Measurements from ENCODE around the gene SDR42E1. TPM values are rescaled to one million over a fixed set of nuclear protein-coding genes. Genes with fewer than 3 reads are reported as not detected.

The SDR42E1 gene
- total RNA-seq, 2 experiments from 2014 or later, result under 0.01 to 0.65 TPM

DNA sequence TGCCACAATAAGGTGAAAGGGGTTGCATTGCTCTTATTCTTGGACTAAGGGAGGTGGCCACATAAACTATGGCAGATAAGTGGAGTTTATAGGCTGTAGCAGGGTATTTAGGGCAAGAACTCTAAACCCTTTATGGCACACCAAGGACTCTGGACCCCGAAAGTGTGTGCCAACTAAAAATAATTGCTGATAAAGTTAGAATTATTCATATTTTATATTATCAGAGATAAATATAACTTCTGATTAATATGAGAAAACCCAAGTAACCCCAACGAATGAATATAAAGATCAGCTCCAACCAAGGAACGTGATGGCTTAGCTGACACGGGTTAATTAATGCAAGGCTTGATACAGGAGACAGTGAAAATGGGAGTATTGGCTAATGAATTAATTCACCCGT lies 8.8 kb upstream of the SDR42E1 start:
- ChIA-PET POLR2A (no interaction called here), CTCF (ENCODE audit: unreplicated experiment) (no interaction called here)
- no peaks in the 10 kb centered on the region for H3K9me3 ChIP-seq (ENCODE audit: low read length)
- H2AFZ ChIP-seq (ENCODE audit: low read length), result no peak overlapping the region
- H3K4me3 ChIP-seq (ENCODE audit: low read depth, low read length, poor library complexity, severe bottlenecking), result no peak overlapping the region
- no TSS peak for BruUV-seq (replicated peaks)
- no peak overlapping the region for H3K4me2 ChIP-seq (ENCODE audit: low read length)
- H3K36me3 ChIP-seq (ENCODE audit: insufficient read depth, low read length), result no peaks in the 10 kb centered on the region
- DNase-seq (ENCODE audit: low spot score), result no peak
- intact Hi-C loops (cut with micrococcal nuclease; ENCODE audit: unreplicated experiment), result no loop called here
- H3K4me1 ChIP-seq (ENCODE audit: insufficient read depth, low read length, poor library complexity, severe bottlenecking), result no peaks in the 10 kb centered on the region
- H4K20me1 ChIP-seq (ENCODE audit: insufficient read depth, low read length), result no peaks in the 10 kb centered on the region
- H3K27ac ChIP-seq (ENCODE audit: low read depth, low read length, poor library complexity, severe bottlenecking), result no peak overlapping the region
- no peaks in the 10 kb centered on the region for H3K79me2 ChIP-seq (ENCODE audit: insufficient read depth, low read depth, low read length)
- TF ChIP-seq, protein P1, sequence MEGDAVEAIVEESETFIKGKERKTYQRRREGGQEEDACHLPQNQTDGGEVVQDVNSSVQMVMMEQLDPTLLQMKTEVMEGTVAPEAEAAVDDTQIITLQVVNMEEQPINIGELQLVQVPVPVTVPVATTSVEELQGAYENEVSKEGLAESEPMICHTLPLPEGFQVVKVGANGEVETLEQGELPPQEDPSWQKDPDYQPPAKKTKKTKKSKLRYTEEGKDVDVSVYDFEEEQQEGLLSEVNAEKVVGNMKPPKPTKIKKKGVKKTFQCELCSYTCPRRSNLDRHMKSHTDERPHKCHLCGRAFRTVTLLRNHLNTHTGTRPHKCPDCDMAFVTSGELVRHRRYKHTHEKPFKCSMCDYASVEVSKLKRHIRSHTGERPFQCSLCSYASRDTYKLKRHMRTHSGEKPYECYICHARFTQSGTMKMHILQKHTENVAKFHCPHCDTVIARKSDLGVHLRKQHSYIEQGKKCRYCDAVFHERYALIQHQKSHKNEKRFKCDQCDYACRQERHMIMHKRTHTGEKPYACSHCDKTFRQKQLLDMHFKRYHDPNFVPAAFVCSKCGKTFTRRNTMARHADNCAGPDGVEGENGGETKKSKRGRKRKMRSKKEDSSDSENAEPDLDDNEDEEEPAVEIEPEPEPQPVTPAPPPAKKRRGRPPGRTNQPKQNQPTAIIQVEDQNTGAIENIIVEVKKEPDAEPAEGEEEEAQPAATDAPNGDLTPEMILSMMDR (conservative IDR thresholded peaks at IDR 0.05; ENCODE audit: low read length), result no peak
- no peak for TF ChIP-seq EZH2phosphoT487 (IDR thresholded peaks at IDR 0.05; ENCODE audit: borderline replicate concordance, low read depth, low read length)
- H3K9me2 ChIP-seq (ENCODE audit: insufficient read depth, low read length), result no peaks in the 10 kb centered on the region

DNA sequence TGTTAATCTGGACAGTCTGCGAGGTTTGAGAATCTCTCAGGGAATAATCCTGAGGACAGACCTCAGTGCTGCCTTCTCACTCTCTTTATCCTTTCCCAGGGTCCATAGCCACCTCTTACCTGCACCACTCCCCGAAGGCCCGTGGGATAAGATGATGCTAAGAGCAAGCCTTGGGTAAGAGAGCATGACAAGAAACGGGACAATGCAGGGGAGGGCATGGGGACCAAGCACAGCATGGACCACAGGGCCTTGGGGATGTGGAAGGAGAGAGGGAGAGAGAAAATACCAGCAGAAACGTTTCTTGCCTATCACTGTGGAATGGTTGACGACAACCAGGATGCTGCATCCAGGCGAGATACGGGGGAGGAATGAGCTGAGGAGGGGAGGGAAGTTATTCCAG lies 8.3 kb upstream of the SDR42E1 start:
- Histone ChIP-seq H3K4me3 (ENCODE audit: low read depth, low read length, poor library complexity, severe bottlenecking) (no peak overlapping the region), H4K20me1 (ENCODE audit: insufficient read depth, low read length) (no peaks in the 10 kb centered on the region), H3K4me1 (ENCODE audit: insufficient read depth, low read length, poor library complexity, severe bottlenecking) (no peaks in the 10 kb centered on the region), H3K9me3 (ENCODE audit: low read length) (no peaks in the 10 kb centered on the region), H3K27ac (ENCODE audit: low read depth, low read length, poor library complexity, severe bottlenecking) (no peak overlapping the region), H2AFZ (ENCODE audit: low read length) (no peak overlapping the region), H3K36me3 (ENCODE audit: insufficient read depth, low read length) (no peaks in the 10 kb centered on the region), H3K4me2 (ENCODE audit: low read length) (no peak overlapping the region), H3K79me2 (ENCODE audit: insufficient read depth, low read depth, low read length) (no peaks in the 10 kb centered on the region), H3K9me2 (ENCODE audit: insufficient read depth, low read length) (no peaks in the 10 kb centered on the region)
- POLR2A ChIA-PET, result no interaction called here
- intact Hi-C loops (cut with micrococcal nuclease; ENCODE audit: unreplicated experiment), result no loop called here
- TF ChIP-seq, protein P1 (conservative IDR thresholded peaks at IDR 0.05; ENCODE audit: low read length), result no peak
- no peak for TF ChIP-seq EZH2phosphoT487 (IDR thresholded peaks at IDR 0.05; ENCODE audit: borderline replicate concordance, low read depth, low read length)
- no TSS peak for BruUV-seq (replicated peaks)
- DNase-seq (ENCODE audit: low spot score), result no peak
- CTCF ChIA-PET (ENCODE audit: unreplicated experiment), result no interaction called here

DNA sequence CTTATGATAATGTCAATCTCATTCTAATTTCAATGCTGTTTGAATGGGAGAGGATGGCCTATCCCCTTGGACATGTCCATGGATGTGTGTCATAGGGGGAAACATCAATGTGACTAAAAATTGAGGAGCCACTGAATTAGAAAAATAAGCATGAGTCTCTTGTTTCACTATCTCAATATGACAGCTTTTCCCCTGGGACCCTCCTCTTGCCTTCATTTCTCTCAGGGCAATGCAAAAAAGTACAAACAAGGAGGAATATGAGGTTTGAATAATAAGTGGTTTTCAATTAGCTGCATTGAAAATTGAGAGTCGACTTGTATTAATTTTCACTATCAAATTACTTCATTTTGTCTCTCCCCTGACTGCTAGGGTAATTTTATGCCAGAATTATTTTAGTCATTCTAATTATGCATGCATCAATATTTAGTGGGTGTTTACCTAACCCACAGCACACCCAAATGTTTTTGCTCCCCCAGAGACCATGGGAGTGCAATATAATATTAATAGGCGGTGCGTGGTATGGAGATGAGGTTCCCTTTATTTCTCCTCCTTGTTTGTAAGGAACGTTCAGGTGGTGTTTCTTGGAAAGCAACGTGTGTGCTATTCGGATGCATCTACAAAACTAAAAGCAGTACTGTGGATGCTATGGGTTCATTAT lies 6.8 kb upstream of the SDR42E1 start:
- H3K79me2 ChIP-seq (ENCODE audit: insufficient read depth, low read depth, low read length), result no peaks in the 10 kb centered on the region
- no peak overlapping the region for H3K4me2 ChIP-seq (ENCODE audit: low read length)
- H3K9me2 ChIP-seq (ENCODE audit: insufficient read depth, low read length), result no peaks in the 10 kb centered on the region
- H3K27ac ChIP-seq (ENCODE audit: low read depth, low read length, poor library complexity, severe bottlenecking), result no peak overlapping the region
- CTCF ChIA-PET (ENCODE audit: unreplicated experiment), result no interaction called here
- no peaks in the 10 kb centered on the region for H4K20me1 ChIP-seq (ENCODE audit: insufficient read depth, low read length)
- POLR2A ChIA-PET, result no interaction called here
- no peak overlapping the region for H2AFZ ChIP-seq (ENCODE audit: low read length)
- BruUV-seq (replicated peaks), result no TSS peak
- H3K4me1 ChIP-seq (ENCODE audit: insufficient read depth, low read length, poor library complexity, severe bottlenecking), result no peaks in the 10 kb centered on the region
- H3K9me3 ChIP-seq (ENCODE audit: low read length), result no peaks in the 10 kb centered on the region
- intact Hi-C loops (cut with micrococcal nuclease; ENCODE audit: unreplicated experiment), result no loop called here
- no peaks in the 10 kb centered on the region for H3K36me3 ChIP-seq (ENCODE audit: insufficient read depth, low read length)
- TF ChIP-seq EZH2phosphoT487 (IDR thresholded peaks at IDR 0.05; ENCODE audit: borderline replicate concordance, low read depth, low read length), result no peak
- TF ChIP-seq, protein P1 (conservative IDR thresholded peaks at IDR 0.05; ENCODE audit: low read length), result no peak
- H3K4me3 ChIP-seq (ENCODE audit: low read depth, low read length, poor library complexity, severe bottlenecking), result no peak overlapping the region
- no peak for DNase-seq (ENCODE audit: low spot score)

Measured in OCI-LY7 (cell line).